Testis (tissue), 3 donors: Measurements from ENCODE around the gene MINDY2. TPM values are rescaled to one million over a fixed set of nuclear protein-coding genes. Genes with fewer than 3 reads are reported as not detected.
A peak's percentile ranks its signal among the peaks of the same experiment; 100 is the strongest.

Experiments
- DNase-seq: peaks from one replicate; pipeline ENCODE4 v3.0.0-alpha.2; 2019
- H3K27ac ChIP-seq, 2 donors: fragments of 200-600 bp; sonication (generic); one replicate each; pipeline ENCODE4 v1.5.1; 2019
- H3K27me3 ChIP-seq: fragments of 200-600 bp; sonication (generic); one replicate; pipeline ENCODE4 v1.5.1; 2019
- H3K36me3 ChIP-seq: fragments of 200-600 bp; sonication (generic); one replicate; pipeline ENCODE4 v1.5.1; 2017; ENCODE audit warnings: low read depth; ENCODE audit errors: missing control alignments
- H3K4me1 ChIP-seq: fragments of 200-600 bp; sonication (generic); one replicate; pipeline ENCODE4 v1.5.1; 2019
- H3K4me3 ChIP-seq, 2 donors: fragments of 200-600 bp; sonication (generic); one replicate each; pipeline ENCODE4 v1.5.1; 2017 to 2019
- H3K9me3 ChIP-seq: fragments of 200-600 bp; sonication (generic); one replicate; pipeline ENCODE4 v1.5.1; 2017
- CTCF ChIP-seq, 3 experiments: fragments of 450-650 bp in 2 of 3; fragments of 200-600 bp in 1 of 3; sonication (generic) in 1 of 3; IDR thresholded peaks; one replicate each; pipeline ENCODE4 v1.5.1; 2016 to 2019; ENCODE audit warnings: antibody characterized with exemption in 3 of 3, mild to moderate bottlenecking in 2 of 3, moderate library complexity in 1 of 3
- POLR2A ChIP-seq: fragments of 450-650 bp; IDR thresholded peaks from one replicate; pipeline ENCODE4 v1.6.1; 2017; ENCODE audit warnings: antibody characterized with exemption, mild to moderate bottlenecking, moderate library complexity
- WGBS, 2 donors: methylation state at CpG; one replicate each; pipeline ENCODE4 v1.1.5; 2018; 5-methylcytosine and 5-hydroxymethylcytosine counted together
- intact Hi-C: fragments of 100-400 bp; cut with DNase I; formaldehyde crosslinking; loops from one replicate; pipeline ENCODE4 v1.15.1; 2023; ENCODE audit warnings: low total_unique reads
- polyA plus RNA-seq: library from polyadenylated mRNA; stranded (reverse); fragments of 350-450 nt; fragmentation: Illumina TruSeq; extraction: RNeasy Lipid Tissue Mini Kit (QIAGEN cat#74804); gene quantifications from one replicate; pipeline ENCODE4 v1.2.3, GENCODE V29; 2014; ENCODE audit warnings: low read depth, low replicate concordance; ENCODE audit not compliant: insufficient read depth
- total RNA-seq, 2 donors: library from RNA; depleted of rRNA; stranded (reverse); fragments of >200 nt; gene quantifications; one replicate each; pipeline ENCODE4 v1.2.3, GENCODE V29; 2016

MINDY2 gene
- total and polyA plus RNA-seq, 3 donors from 2014 or later: 9.9 to 15.4 (median 15.0) TPM

- no peaks in the 10 kb centered on the region for H3K9me3 ChIP-seq
- no peak overlapping the region for H3K4me3 ChIP-seq
- intact Hi-C loops: no loop called here
- no peaks in the 10 kb centered on the region for H3K36me3 ChIP-seq
- no peak for DNase-seq
- peaks cover 19% of the 10 kb centered on the region for H3K4me1 ChIP-seq
- H3K27me3 ChIP-seq: no peaks in the 10 kb centered on the region
- no peak overlapping the region for H3K27ac ChIP-seq
- no peak for TF ChIP-seq CTCF (IDR thresholded peaks at IDR 0.05)
- 96 to 97% methylated on average over 3 of the region's 3 CpGs for WGBS, 2 donors
Measured at GRCh38 chr15:58775402-58775801, 4.3 kb downstream of the MINDY2 start.

- Histone ChIP-seq H3K4me3 (no peak overlapping the region), H3K9me3 (no peaks in the 10 kb centered on the region), H3K27me3 (no peaks in the 10 kb centered on the region), H3K4me1 (peaks cover 18% of the 10 kb centered on the region), H3K36me3 (no peaks in the 10 kb centered on the region), H3K27ac (no peak overlapping the region)
- no peak for DNase-seq
- WGBS, 2 donors: 86 to 92% methylated on average over 4 of the region's 4 CpGs
- intact Hi-C loops: no loop called here
- no peak for TF ChIP-seq POLR2A
- no peak for TF ChIP-seq CTCF (IDR thresholded peaks at IDR 0.05)
Measured at GRCh38 chr15:58777107-58777506, 6.0 kb downstream of the MINDY2 start.

- Histone ChIP-seq H3K4me3 (no peak overlapping the region), H3K36me3 (no peaks in the 10 kb centered on the region), H3K4me1 (no peaks in the 10 kb centered on the region), H3K9me3 (no peaks in the 10 kb centered on the region), H3K27me3 (no peaks in the 10 kb centered on the region), H3K27ac (peak overlapping the region in 1 of 2 donors; percentile 23)
- WGBS, 2 donors: 55 to 83% methylated on average over 1 of the region's 1 CpG
- TF ChIP-seq POLR2A (no peak), CTCF (IDR thresholded peaks at IDR 0.05) (no peak)
- intact Hi-C loops: no loop called here
- no peak for DNase-seq
Measured at GRCh38 chr15:58779554-58779953, 8.5 kb downstream of the MINDY2 start.

GRCh38 chr15:58785355-58785754, 14.3 kb downstream of the MINDY2 start:
- Histone ChIP-seq H3K9me3 (no peaks in the 10 kb centered on the region), H3K27me3 (no peaks in the 10 kb centered on the region), H3K36me3 (no peaks in the 10 kb centered on the region), H3K27ac (no peak overlapping the region), H3K4me1 (no peaks in the 10 kb centered on the region), H3K4me3 (no peak overlapping the region)
- TF ChIP-seq POLR2A (no peak), CTCF (IDR thresholded peaks at IDR 0.05) (no peak)
- no peak for DNase-seq
- intact Hi-C loops: no loop called here
- WGBS, 2 donors: 56 to 67% methylated on average over 6 of the region's 6 CpGs

- Histone ChIP-seq H3K27me3 (no peaks in the 10 kb centered on the region), H3K4me3 (no peak overlapping the region), H3K4me1 (no peaks in the 10 kb centered on the region), H3K9me3 (no peaks in the 10 kb centered on the region), H3K36me3 (no peaks in the 10 kb centered on the region), H3K27ac (no peak overlapping the region)
- intact Hi-C loops: no loop called here
- WGBS, 2 donors: 90 to 96% methylated on average over 3 of the region's 3 CpGs
- TF ChIP-seq CTCF (IDR thresholded peaks at IDR 0.05) (no peak), POLR2A (no peak)
- no peak for DNase-seq
Measured at GRCh38 chr15:58788056-58788710, 17.1 kb downstream of the MINDY2 start.
